Endothelial cell of umbilical vein (primary cell): ENCODE measurements around the gene ANKHD1. TPM values are rescaled to one million over a fixed set of nuclear protein-coding genes. Genes with fewer than 3 reads are reported as not detected.

ENCODE experiments used
- BruUV-seq: library from RNA; stranded (reverse); fragments of 400-500 nt; replicated peaks from 2 replicates; lab custom pipeline; 2021; lab: Mats Ljungman, UMichigan
- CTCF ChIA-PET: fragments of 300-600, 350-600 bp; sonication (Branson Sonifier 250); formaldehyde crosslinking; loops from one replicate; lab custom pipeline; 2021; ENCODE audit warnings: antibody characterized with exemption, inconsistent platforms; lab: Charles Lee
- POLR2A ChIA-PET: fragments of 300-600, 350-600 bp; sonication (Branson Sonifier 250); formaldehyde crosslinking; loops from one replicate; lab custom pipeline; 2021; ENCODE audit warnings: antibody characterized with exemption, inconsistent platforms; lab: Charles Lee
- DNase-seq: peaks from one replicate; pipeline ENCODE4 v3.0.0-alpha.2; 2011; ENCODE audit warnings: low read depth, low spot score
- FAIRE-seq: peaks from 2 replicates; lab custom pipeline; 2011; peaks lifted over from hg19 to GRCh38; lab: Jason Lieb, UNC
- H2AFZ ChIP-seq: 2 replicates; pipeline ENCODE4 v1.6.0; 2012; ENCODE audit warnings: low read depth, low read length, control low read depth, inconsistent platforms
- H3K27ac ChIP-seq: 2 replicates; pipeline ENCODE4 v1.5.1; 2011; ENCODE audit warnings: low read depth, mild to moderate bottlenecking, control low read depth, low read length, moderate library complexity; ENCODE audit not compliant: insufficient read depth
- H3K27me3 ChIP-seq, 2 experiments: 2 replicates each; pipeline versions ENCODE4 v1.6.0 to v1.6.1; 2011; ENCODE audit warnings: low read length in 2 of 2, mixed read lengths in 1 of 2; ENCODE audit not compliant: control insufficient read depth in 2 of 2, insufficient read depth in 2 of 2
- H3K36me3 ChIP-seq, 2 experiments: 2 replicates in 1 of 2; 3 replicates in 1 of 2; pipeline ENCODE4 v1.5.1; 2011; ENCODE audit warnings: low read length in 2 of 2, mild to moderate bottlenecking in 1 of 2, moderate library complexity in 1 of 2; ENCODE audit not compliant: control insufficient read depth in 2 of 2, insufficient read depth in 2 of 2; ENCODE audit errors: extremely low read depth in 1 of 2
- H3K4me1 ChIP-seq: 3 replicates; pipeline ENCODE4 v1.5.1; 2011; ENCODE audit warnings: mild to moderate bottlenecking, low read length; ENCODE audit not compliant: control insufficient read depth, insufficient read depth; ENCODE audit errors: extremely low read depth
- H3K4me2 ChIP-seq: 2 replicates; pipeline ENCODE4 v1.6.1; 2011; ENCODE audit warnings: low read length, control low read depth, mixed read lengths; ENCODE audit not compliant: insufficient read depth
- H3K4me3 ChIP-seq, 3 experiments: fragments of 200-600 bp in 1 of 3; sonication (generic), shearing (Covaris generic) in 1 of 3; replicated peaks in 1 of 3; 2 replicates each; pipeline ENCODE4 v1.5.1; 2011 to 2016; ENCODE audit warnings: control low read depth in 3 of 3, low read length in 3 of 3, mild to moderate bottlenecking in 2 of 3, inconsistent platforms in 1 of 3, low read depth in 1 of 3, moderate library complexity in 1 of 3; ENCODE audit not compliant: insufficient read depth in 1 of 3
- H3K79me2 ChIP-seq: 2 replicates; pipeline ENCODE4 v1.6.0; 2012; ENCODE audit warnings: low read length, inconsistent platforms; ENCODE audit not compliant: control insufficient read depth, insufficient read depth
- H3K9ac ChIP-seq: replicated peaks from 2 replicates; pipeline ENCODE3; 2011; ENCODE audit warnings: low read length, control low read depth; ENCODE audit not compliant: insufficient read depth; ENCODE audit errors: extremely low read depth
- H3K9me1 ChIP-seq: replicated peaks from 3 replicates; pipeline ENCODE4 v1.6.0; 2011; ENCODE audit warnings: mild to moderate bottlenecking, low read length; ENCODE audit not compliant: control insufficient read depth, insufficient read depth; ENCODE audit errors: extremely low read depth
- H3K9me3 ChIP-seq: replicated peaks from 2 replicates; pipeline ENCODE4 v1.5.1; 2012; ENCODE audit warnings: low read length, inconsistent platforms; ENCODE audit not compliant: control insufficient read depth, insufficient read depth
- H4K20me1 ChIP-seq: replicated peaks from 2 replicates; pipeline ENCODE3; 2011; ENCODE audit warnings: mild to moderate bottlenecking, low read length; ENCODE audit not compliant: control insufficient read depth, insufficient read depth; ENCODE audit errors: extremely low read depth
- GATA2 ChIP-seq: IDR thresholded peaks from 2 replicates; pipeline ENCODE4 v1.7.0; 2011; ENCODE audit warnings: low read depth, mild to moderate bottlenecking, moderate library complexity, mixed read lengths, low read length; ENCODE audit not compliant: insufficient read length, insufficient read depth
- JUN ChIP-seq: IDR thresholded peaks from 2 replicates; pipeline ENCODE4 v1.6.1; 2011; ENCODE audit warnings: borderline replicate concordance, low read depth; ENCODE audit not compliant: insufficient read length, insufficient read depth
- MAX ChIP-seq: IDR thresholded peaks from 2 replicates; pipeline ENCODE4 v1.6.1; 2011; ENCODE audit not compliant: insufficient read depth, insufficient read length
- POLR2A ChIP-seq: IDR thresholded peaks from 2 replicates; pipeline ENCODE4 v1.6.1; 2012; ENCODE audit warnings: low read depth, mild to moderate bottlenecking, control low read depth, low read length
- POLR2AphosphoS5 ChIP-seq: IDR thresholded peaks from 2 replicates; pipeline ENCODE4 v1.6.1; 2012; ENCODE audit warnings: low read depth, mild to moderate bottlenecking, control low read depth, low read length, moderate library complexity; ENCODE audit not compliant: insufficient read depth
- dilution Hi-C: fragments of 300-500 bp; cut with MboI; formaldehyde crosslinking; loops from one replicate; pipeline ENCODE4 v1.15.0; 2019; ENCODE audit warnings: low sequenced_read_pairs; ENCODE audit not compliant: extremely low pct_ligation_motif_present
- intact Hi-C: fragments of 100-400 bp; cut with micrococcal nuclease; formaldehyde crosslinking; loops from one replicate; pipeline ENCODE4 v1.10.0; 2022
- polyA plus RNA-seq, 4 experiments: library from polyadenylated mRNA; depleted of rRNA in 3 of 4; stranded (reverse) in 3 of 4; unstranded in 1 of 4; fragments of >200 nt; gene quantifications; 2 replicates each; pipeline versions ENCODE4 v1.2.1 to v1.2.3, GENCODE V29; 2011 to 2012; ENCODE audit warnings: missing spikeins in 1 of 4
- total RNA-seq: library from RNA; stranded (reverse); gene quantifications from 2 replicates; pipeline ENCODE4 v1.2.3, GENCODE V29; 2021

The ANKHD1 gene
- total and polyA plus RNA-seq, 2 donors (not counting 3 experiments of a cell fraction or from before 2014, with no cell fraction given): 56.1 to 87.0 TPM

- DNase-seq (no peak), FAIRE-seq (no peak)
- TF ChIP-seq GATA2: no peak
- no peak for TF ChIP-seq JUN
- no peak for TF ChIP-seq MAX
- TF ChIP-seq POLR2AphosphoS5: no peak
- TF ChIP-seq POLR2A: no peak
- dilution Hi-C loops (no loop called here), intact Hi-C loops (no loop called here)
- no peak overlapping the region for H3K9ac ChIP-seq
- H3K36me3 ChIP-seq: no peaks in the 10 kb centered on the region
- H3K27ac ChIP-seq: no peak overlapping the region
- H3K4me2 ChIP-seq: no peak overlapping the region
- no peaks in the 10 kb centered on the region for H3K9me3 ChIP-seq
- H2AFZ ChIP-seq: no peak overlapping the region
- ChIA-PET CTCF (interaction anchor here (1.3 to 1.8 kb wide), 2 partner anchors 15 to 352 kb away, joined by 5 to 6 read pairs; no protein-coding TSS in a partner anchor), POLR2A (no interaction called here)
- H3K4me1 ChIP-seq: peaks cover 3% of the 10 kb centered on the region
- H4K20me1 ChIP-seq: no peaks in the 10 kb centered on the region
- BruUV-seq: no TSS peak
- H3K79me2 ChIP-seq: no peaks in the 10 kb centered on the region
- H3K9me1 ChIP-seq: no peaks in the 10 kb centered on the region
- no peak overlapping the region for H3K4me3 ChIP-seq
- no peaks in the 10 kb centered on the region for H3K27me3 ChIP-seq
Observed at GRCh38 chr5:140367256-140368013, 34.2 kb upstream of the ANKHD1 start.
